CD4-positive, alpha-beta T cell treated with Interleukin-17A for 1 hour (primary cell): Measurements from ENCODE around the gene HOATZ.

ENCODE experiments used
- DNase-seq: peaks from one replicate; pipeline ENCODE4 v3.0.0-alpha.2; 2020

The HOATZ gene

GRCh38 chr11:111585371-111585770 lies 70.8 kb downstream of the HOATZ start:
- DNase-seq = no peak

DNA sequence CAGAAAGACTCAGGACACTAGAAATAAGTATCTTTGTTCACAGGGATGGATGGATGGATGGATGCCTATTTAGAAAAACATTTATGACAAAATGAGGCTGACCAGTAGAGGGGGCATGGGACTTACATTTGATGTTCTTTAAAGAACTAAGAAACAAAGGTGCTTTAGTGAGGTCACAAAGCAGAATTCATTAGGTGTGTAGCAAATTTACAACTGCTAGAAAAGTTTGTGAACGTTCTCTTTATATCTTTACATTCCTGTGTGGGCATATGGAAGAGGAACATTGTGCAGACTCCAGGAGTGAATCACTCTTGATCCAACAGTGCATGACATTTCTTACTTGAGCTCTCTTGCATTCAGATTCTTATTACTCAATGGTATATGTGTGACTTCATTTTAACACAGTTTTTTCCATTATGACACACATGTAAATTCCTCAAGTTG lies 71.8 kb downstream of the HOATZ start:
- DNase-seq = peak; percentile 71
